B cell (primary cell): ENCODE results near the gene INHBE. TPM values are rescaled to one million over a fixed set of nuclear protein-coding genes. Genes with fewer than 3 reads are reported as not detected.

ENCODE experiments used
- ATAC-seq: fragments of 200-7000 bp; cut with Tn5 transposase; one replicate; pipeline ENCODE4 v1.10.0; 2021; ENCODE audit warnings: low read depth, mild to moderate bottlenecking, moderate number of reproducible peaks, moderate library complexity
- CTCF ChIA-PET: fragments of 350-600 bp; sonication (Branson Sonifier 250); formaldehyde crosslinking; loops from one replicate; lab custom pipeline; 2021; ENCODE audit warnings: antibody characterized with exemption, inconsistent platforms; lab: Charles Lee
- POLR2A ChIA-PET: fragments of 350-600 bp; sonication (Branson Sonifier 250); formaldehyde crosslinking; loops from one replicate; lab custom pipeline; 2021; ENCODE audit warnings: antibody characterized with exemption; lab: Charles Lee
- DNase-seq: peaks from one replicate; pipeline ENCODE4 v3.0.0; 2013
- H2AFZ ChIP-seq: 2 replicates; pipeline ENCODE4 v1.6.1; 2012; ENCODE audit warnings: mild to moderate bottlenecking, low read depth, low read length; ENCODE audit not compliant: insufficient read depth, poor library complexity, severe bottlenecking
- H3K27ac ChIP-seq, 2 donors: 1 replicate in 1 of 2; 2 replicates in 1 of 2; pipeline ENCODE4 v1.5.1; 2012 to 2013; ENCODE audit warnings: low read length in 2 of 2, mild to moderate bottlenecking in 2 of 2, moderate library complexity in 1 of 2
- H3K27me3 ChIP-seq, 4 experiments: fragments of 200-600 bp in 1 of 4; sonication (generic) in 1 of 4; replicated peaks in 1 of 4; 1 replicate in 2 of 4; 2 replicates in 2 of 4; pipeline versions ENCODE4 v1.6.1 to v1.7.0; 2013 to 2016; ENCODE audit warnings: low read length in 3 of 4, mild to moderate bottlenecking in 2 of 4, mixed read lengths in 1 of 4, moderate library complexity in 1 of 4; ENCODE audit not compliant: insufficient read depth in 4 of 4, control insufficient read depth in 3 of 4; ENCODE audit errors: control extremely low read depth in 1 of 4
- H3K36me3 ChIP-seq, 2 experiments: replicated peaks in 1 of 2; 1 replicate in 1 of 2; 2 replicates in 1 of 2; pipeline versions ENCODE4 v1.6.1 to v1.7.1; 2013; ENCODE audit warnings: low read length in 1 of 2; ENCODE audit not compliant: insufficient read depth in 2 of 2, control insufficient read depth in 1 of 2; ENCODE audit errors: control extremely low read depth in 1 of 2, extremely low read depth in 1 of 2
- H3K4me1 ChIP-seq, 2 donors: fragments of 200-600 bp in 1 of 2; sonication (generic) in 1 of 2; 1 replicate in 1 of 2; 2 replicates in 1 of 2; pipeline versions ENCODE4 v1.5.1 to v1.6.1; 2013 to 2017; ENCODE audit warnings: low read length in 2 of 2; ENCODE audit not compliant: control insufficient read depth in 2 of 2, insufficient read depth in 2 of 2
- H3K4me2 ChIP-seq: replicated peaks from 2 replicates; pipeline ENCODE3; 2012; ENCODE audit warnings: mild to moderate bottlenecking, low read depth, low read length; ENCODE audit not compliant: poor library complexity, severe bottlenecking
- H3K4me3 ChIP-seq, 5 experiments: fragments of 200-600 bp in 1 of 5; sonication (generic) in 1 of 5; 1 replicate in 3 of 5; 2 replicates in 2 of 5; pipeline versions ENCODE4 v1.5.1 to v1.7.0; 2011 to 2016; ENCODE audit warnings: low read length in 4 of 5, mild to moderate bottlenecking in 4 of 5, low read depth in 2 of 5, control low read depth in 1 of 5, moderate library complexity in 1 of 5; ENCODE audit not compliant: insufficient read depth in 1 of 5; ENCODE audit errors: control extremely low read depth in 1 of 5, extremely low read depth in 1 of 5
- H3K79me2 ChIP-seq: fragments of 200-600 bp; sonication (generic); one replicate; pipeline ENCODE4 v1.6.0; 2016; ENCODE audit warnings: low read length; ENCODE audit not compliant: control insufficient read depth, insufficient read depth
- H3K9ac ChIP-seq: fragments of 200-600 bp; sonication (generic); 2 replicates; pipeline ENCODE4 v1.6.1; 2017; ENCODE audit warnings: mild to moderate bottlenecking, low read length, moderate library complexity
- H3K9me3 ChIP-seq, 3 donors: one replicate each; pipeline versions ENCODE4 v1.6.1 to v1.7.1; 2013; ENCODE audit warnings: low read length in 2 of 3; ENCODE audit not compliant: control insufficient read depth in 2 of 3, insufficient read depth in 1 of 3; ENCODE audit errors: control extremely low read depth in 1 of 3
- H4K20me1 ChIP-seq: 2 replicates; pipeline ENCODE4 v1.6.0; 2012; ENCODE audit warnings: mild to moderate bottlenecking, low read length; ENCODE audit not compliant: insufficient read depth, control insufficient read depth, poor library complexity, severe bottlenecking
- H3K27ac Mint-ChIP-seq: one replicate; pipeline ENCODE4 v1.8.0; 2021; ENCODE audit warnings: mixed read lengths
- H3K27me3 Mint-ChIP-seq: one replicate; pipeline ENCODE4 v1.8.0; 2021; ENCODE audit warnings: mixed read lengths
- H3K4me1 Mint-ChIP-seq: one replicate; pipeline ENCODE4 v1.8.0; 2021; ENCODE audit warnings: mixed read lengths
- H3K4me3 Mint-ChIP-seq: one replicate; pipeline ENCODE4 v1.8.0; 2021; ENCODE audit warnings: mixed read lengths
- H3K9me3 Mint-ChIP-seq: one replicate; pipeline ENCODE4 v1.8.0; 2022; ENCODE audit warnings: mixed read lengths; ENCODE audit not compliant: insufficient read depth
- CTCF ChIP-seq: fragments of 200-600 bp; IDR thresholded peaks from one replicate; pipeline ENCODE4 v1.8.0; 2022; ENCODE audit warnings: antibody characterized with exemption, mild to moderate bottlenecking
- EZH2 ChIP-seq: IDR thresholded peaks from 2 replicates; pipeline ENCODE4 v1.6.1; 2012; ENCODE audit warnings: borderline replicate concordance, low read depth, mild to moderate bottlenecking, moderate library complexity, low read length; ENCODE audit not compliant: insufficient read depth, poor library complexity, severe bottlenecking
- WGBS: methylation state at CpG from one replicate; pipeline ENCODE4 v1.1.5; 2013; ENCODE audit warnings: missing lambda C conversion rate; ENCODE audit not compliant: insufficient coverage; 5-methylcytosine and 5-hydroxymethylcytosine counted together
- intact Hi-C: fragments of 100-400 bp; cut with micrococcal nuclease; formaldehyde crosslinking; loops from one replicate; pipeline ENCODE4 v1.10.0; 2022
- polyA plus RNA-seq: library from polyadenylated mRNA; depleted of rRNA; stranded (reverse); fragments of >200 nt; gene quantifications from 2 replicates; pipeline ENCODE4 v1.2.3, GENCODE V29; 2012
- total RNA-seq, 2 donors: library from RNA; stranded (reverse); fragments of 120-200 nt in 1 of 2; gene quantifications; 1 replicate in 1 of 2; 2 replicates in 1 of 2; pipeline versions ENCODE4 v1.2.3 to v1.2.4, GENCODE V29; 2013 to 2022

Gene INHBE
- total and polyA plus RNA-seq, 2 donors (not counting 1 experiment from before 2014, with no cell fraction given), result not detected

DNA sequence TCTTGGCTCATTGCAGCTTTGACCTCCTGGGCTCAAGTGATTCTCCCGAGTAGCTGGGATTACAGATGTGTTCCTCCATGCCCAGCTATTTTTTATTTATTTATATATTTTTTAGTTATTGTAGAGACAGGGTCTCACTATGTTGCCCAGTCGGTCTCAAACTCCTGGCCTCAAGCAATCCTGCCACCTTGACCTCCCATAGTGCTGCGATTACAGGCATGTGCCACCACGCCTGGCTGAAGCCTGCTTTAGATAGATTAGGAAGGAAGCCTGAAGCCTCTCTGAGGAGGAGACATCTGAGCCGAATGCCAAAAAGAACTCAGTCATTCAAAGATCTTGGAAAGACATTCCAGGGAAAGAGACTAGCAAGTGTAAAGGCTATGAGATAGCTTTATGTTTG, 10.4 kb upstream of the INHBE start:
- Histone ChIP-seq H3K27me3 (no peaks in the 10 kb centered on the region), H3K4me2 (no peak overlapping the region), H4K20me1 (no peaks in the 10 kb centered on the region), H3K4me1 (no peaks in the 10 kb centered on the region), H3K79me2 (no peaks in the 10 kb centered on the region), H3K9ac (no peak overlapping the region), H2AFZ (no peak overlapping the region), H3K9me3 (peaks cover 1 to 11% (median 7%) of the 10 kb centered on the region in 3 donors), H3K27ac (no peak overlapping the region), H3K4me3 (no peak overlapping the region), H3K36me3 (no peaks in the 10 kb centered on the region)
- no peak for DNase-seq
- Mint-ChIP-seq H3K27ac (no peak overlapping the region), H3K9me3 (peaks cover 2% of the 10 kb centered on the region), H3K4me1 (no peaks in the 10 kb centered on the region), H3K4me3 (no peak overlapping the region), H3K27me3 (peaks cover 4% of the 10 kb centered on the region)
- no peak for TF ChIP-seq CTCF
- no peak for TF ChIP-seq EZH2
- POLR2A ChIA-PET, result no interaction called here
- CTCF ChIA-PET, result interaction anchor here (1.0 to 2.8 kb wide), 3 partner anchors 9 to 14 kb away, joined by 3 to 13 read pairs (median 4); partner anchors contain the start of gene INHBE
- WGBS, result 84% methylated on average over 2 of the region's 5 CpGs
- intact Hi-C loops, result no loop called here
- ATAC-seq, result no peak

DNA sequence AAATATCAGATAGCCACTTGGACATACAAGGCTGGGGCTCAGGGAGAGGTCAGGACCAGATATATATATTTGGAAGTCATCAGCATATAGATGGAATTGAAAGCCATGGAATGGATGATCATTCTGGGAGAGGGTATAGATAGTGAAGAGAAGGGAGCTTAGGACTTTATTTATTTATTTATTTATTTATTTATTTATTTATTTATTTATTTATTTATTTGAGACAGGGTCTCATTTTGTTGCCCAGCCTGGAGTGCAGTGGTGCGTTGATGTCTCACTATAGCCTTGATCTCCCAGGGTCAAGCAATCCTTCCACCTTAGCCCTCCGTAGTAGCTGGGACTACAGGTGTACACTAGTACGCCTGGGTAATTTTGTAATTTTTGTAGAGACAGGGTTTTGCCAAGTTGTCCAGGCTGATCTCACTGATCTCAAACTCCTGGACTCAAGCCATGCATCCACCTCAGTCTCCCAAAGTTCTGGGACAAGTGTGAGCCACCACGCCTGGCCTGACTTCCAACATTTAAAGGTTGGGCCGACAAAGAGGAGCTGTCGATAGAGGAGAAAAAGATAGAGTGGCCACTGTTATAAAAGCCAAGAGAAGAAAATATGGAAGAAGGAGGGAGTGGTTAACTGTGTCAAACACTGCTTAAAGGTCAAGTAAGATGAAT, 8.7 kb upstream of the INHBE start:
- Histone ChIP-seq H4K20me1 (no peaks in the 10 kb centered on the region), H3K27me3 (no peaks in the 10 kb centered on the region), H3K27ac (no peak overlapping the region), H3K4me1 (no peaks in the 10 kb centered on the region), H2AFZ (no peak overlapping the region), H3K79me2 (no peaks in the 10 kb centered on the region), H3K9me3 (peaks cover 0 to 5% (median 4%) of the 10 kb centered on the region in 3 donors), H3K36me3 (no peaks in the 10 kb centered on the region), H3K9ac (no peak overlapping the region), H3K4me3 (no peak overlapping the region), H3K4me2 (no peak overlapping the region)
- ATAC-seq (no peak), DNase-seq (no peak)
- ChIA-PET POLR2A (no interaction called here), CTCF (interaction anchor here (2.8 kb wide), 1 partner anchor 9 kb away, joined by 13 read pairs; the partner anchor contains the start of gene INHBE)
- TF ChIP-seq CTCF (no peak), EZH2 (no peak)
- Mint-ChIP-seq H3K27me3 (no peaks in the 10 kb centered on the region), H3K4me3 (no peak overlapping the region), H3K27ac (no peak overlapping the region), H3K4me1 (no peaks in the 10 kb centered on the region), H3K9me3 (peaks cover 2% of the 10 kb centered on the region)
- 98% methylated on average over 4 of the region's 6 CpGs for WGBS
- intact Hi-C loops, result no loop called here
